Stimulated activated CD4-positive, alpha-beta T cell treated with anti-CD3 and anti-CD28 coated beads, Interleukin-1b, Interleukin-23, amount 100 ng/mL, for 48 hours (primary cell): ENCODE results near the gene MVK.

ENCODE experiments used
- DNase-seq: peaks from one replicate; pipeline ENCODE4 v3.0.0-alpha.2; 2020

Gene MVK

DNA sequence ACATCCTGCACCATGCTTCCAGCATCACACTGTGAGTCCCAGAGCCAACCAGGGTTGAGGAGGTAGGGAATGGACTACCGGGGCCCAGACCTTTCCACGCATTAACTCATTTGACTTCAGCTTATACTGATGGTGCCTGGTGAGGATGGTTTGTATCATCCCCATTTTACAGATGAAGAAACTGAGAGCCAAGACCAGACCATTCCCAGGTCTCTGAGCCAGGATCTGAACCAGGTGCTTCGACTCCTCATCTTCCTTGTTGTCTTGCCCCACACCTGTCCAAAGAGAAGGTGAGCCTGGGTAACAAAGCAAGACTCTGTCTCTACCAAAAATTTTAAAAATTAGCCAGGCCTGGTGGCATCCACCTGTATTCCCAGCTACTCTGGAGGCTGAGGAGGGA, 64.4 kb downstream of the MVK start:
- DNase-seq = no peak

- DNase-seq = no peak
Observed at GRCh38 chr12:109638735-109639134, 65.1 kb downstream of the MVK start.

DNA sequence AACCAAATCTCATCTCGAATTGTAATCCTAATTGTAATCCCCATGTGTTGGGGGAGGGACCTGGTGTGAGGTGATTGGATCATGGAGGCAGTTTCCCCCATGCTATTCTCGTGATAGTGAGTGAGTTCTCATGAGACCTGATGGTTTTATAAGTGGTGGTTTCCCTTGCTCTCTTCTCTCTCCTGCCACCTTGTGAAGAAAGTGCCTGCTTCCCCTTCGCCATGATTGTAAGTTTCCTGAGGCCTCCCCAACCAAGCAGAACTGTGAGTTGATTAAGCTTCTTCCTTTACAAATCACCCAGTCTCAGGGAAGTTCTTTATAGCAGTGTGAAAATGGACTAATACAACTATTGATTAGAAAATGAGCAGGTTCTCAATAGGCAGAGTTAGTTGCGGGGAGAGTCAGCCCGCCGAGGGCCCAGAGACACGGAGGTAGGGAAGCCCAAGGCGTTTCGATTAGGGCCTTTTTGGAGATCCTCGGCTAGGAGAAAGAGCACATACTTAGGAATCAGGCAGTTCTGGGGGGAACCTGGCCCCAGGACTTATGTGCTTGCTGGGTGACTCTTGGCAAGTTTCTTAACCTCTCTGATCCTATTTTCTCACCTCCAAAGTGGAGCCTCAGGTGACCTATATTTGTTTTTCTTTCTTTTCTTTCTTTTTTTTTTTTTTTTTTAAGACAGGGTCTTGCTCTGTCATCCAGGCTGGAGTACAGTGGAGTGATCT, 65.7 kb downstream of the MVK start:
- no peak for DNase-seq

GRCh38 chr12:109640961-109641360, 67.4 kb downstream of the MVK start:
- no peak for DNase-seq

DNA sequence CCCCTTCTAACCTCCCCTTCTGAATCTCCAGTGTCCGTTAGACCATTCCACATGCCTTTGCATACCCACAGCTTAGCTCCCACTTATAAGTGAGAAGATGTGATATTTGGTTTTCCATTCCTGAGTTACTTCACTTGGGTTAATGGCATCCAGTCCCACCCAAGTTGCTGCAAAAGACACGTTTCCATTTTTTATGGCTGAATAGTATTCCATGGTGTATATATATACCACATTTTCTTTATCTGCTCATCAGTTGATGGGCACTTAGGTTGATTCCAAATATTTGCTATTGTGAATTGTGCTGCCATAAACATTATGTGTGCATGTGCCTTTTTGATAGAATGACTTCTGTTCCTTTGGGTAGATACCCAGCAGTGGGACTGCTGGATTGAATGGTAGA, 67.8 kb downstream of the MVK start:
- DNase-seq = no peak

DNA sequence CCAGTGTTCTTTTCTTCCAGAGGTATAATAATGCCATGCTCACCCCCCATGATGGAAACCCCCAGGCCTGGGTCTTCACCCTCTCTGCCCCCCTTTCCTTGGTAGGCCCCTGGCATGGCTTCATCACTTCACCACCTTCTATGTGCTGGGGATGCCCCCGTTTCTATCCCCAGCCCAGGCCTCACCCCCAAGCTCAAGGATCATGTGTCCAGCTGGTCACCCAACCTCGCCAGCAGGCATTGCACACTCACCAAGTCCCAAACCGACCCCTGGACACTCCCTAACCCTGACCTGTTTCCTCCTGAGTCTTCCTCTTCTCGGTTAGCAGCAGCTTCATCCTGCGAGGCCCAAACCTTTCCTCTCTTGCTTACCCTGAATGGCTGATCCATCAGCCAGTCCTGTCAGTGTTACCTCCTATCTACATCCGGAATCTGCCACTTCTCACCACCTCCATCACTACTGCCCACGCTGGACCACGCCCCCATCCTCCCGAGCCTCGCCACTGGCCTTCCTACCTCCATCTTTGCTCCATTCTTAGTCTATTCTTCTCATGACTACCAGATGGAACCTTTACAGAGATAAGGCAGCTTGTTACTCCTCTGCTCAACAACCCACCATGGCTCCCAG, 69.0 kb downstream of the MVK start:
- DNase-seq = no peak

DNA sequence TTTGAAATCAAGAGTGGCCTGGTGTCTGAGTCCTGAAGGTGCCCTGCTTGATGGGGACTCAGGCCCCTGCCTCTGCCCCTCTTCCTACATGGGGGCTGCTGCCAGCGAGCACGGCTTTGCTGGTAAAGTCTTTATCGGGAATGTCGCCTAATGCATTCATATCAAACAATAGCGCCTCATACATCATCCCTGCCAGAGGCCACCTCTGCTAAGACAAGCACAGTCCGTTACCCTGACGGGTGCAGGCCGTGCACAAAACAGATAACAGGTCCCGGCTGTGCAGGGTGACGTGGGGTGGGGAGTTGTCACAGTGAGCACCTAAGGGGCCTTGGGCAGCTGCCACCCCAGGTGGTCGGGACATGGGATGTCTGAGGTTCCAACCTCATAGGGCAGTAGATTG, 71.6 kb downstream of the MVK start:
- DNase-seq = no peak

GRCh38 chr12:109645708-109646107, 72.1 kb downstream of the MVK start:
- no peak for DNase-seq
